Measurements from ENCODE around the gene SETBP1.

GRCh38 chr18:44635546-44635945 lies 45.1 kb upstream of the SETBP1 start:
- TF ChIP-seq CTCF (conservative IDR thresholded peaks at IDR 0.05 in 1 of 2, IDR thresholded peaks at IDR 0.05 in 1 of 2; ENCODE audit: extremely low read depth in 1 of 2, insufficient read depth in 1 of 2, low read depth in 1 of 2, low read length in 2 of 2), result no peak
- no peak for TF ChIP-seq EZH2 (IDR thresholded peaks at IDR 0.05; ENCODE audit: borderline replicate concordance, low read length)
